K562 (cell line): ENCODE results near the gene RNF114. TPM values are rescaled to one million over a fixed set of nuclear protein-coding genes. Genes with fewer than 3 reads are reported as not detected.
"Not testable (repeated sequence)": the region's sequence is repeated elsewhere in the genome, so short reads cannot be mapped to it uniquely, and the experiment has no call there.

Source experiments
- ATAC-seq: fragments of 200-7000 bp; cut with Tn5 transposase; 3 replicates; pipeline ENCODE4 v1.9.1; 2020; ENCODE audit warnings: moderate library complexity
- BruUV-seq: library from RNA; stranded (reverse); fragments of 400-500 nt; replicated peaks from 2 replicates; lab custom pipeline; 2021; lab: Mats Ljungman, UMichigan
- CTCF ChIA-PET: fragments of 300-600 bp; formaldehyde crosslinking; extraction: SDS; loops from one replicate; lab custom pipeline; 2021; ENCODE audit warnings: low intra/inter-chr PET ratio; lab: Yijun Ruan, JAX
- POLR2A ChIA-PET: fragments of 300-600, 350-650 bp; sonication (Branson Sonifier 250); formaldehyde crosslinking; extraction: SDS; loops from one replicate; lab custom pipeline; 2021; ENCODE audit warnings: antibody characterized with exemption, inconsistent platforms; lab: Yijun Ruan, JAX
- DNase-seq, 4 experiments: peaks; one replicate each; pipeline versions ENCODE4 v3.0.0 to v3.0.0-alpha.2; 2011 to 2018; ENCODE audit warnings: low spot score in 3 of 4, mixed read lengths in 3 of 4; ENCODE audit errors: extremely low read depth in 1 of 4
- FAIRE-seq: peaks from 2 replicates; lab custom pipeline; 2011; peaks lifted over from hg19 to GRCh38; lab: Jason Lieb, UNC
- H2AFZ ChIP-seq: 2 replicates; pipeline ENCODE4 v1.6.0; 2011; ENCODE audit warnings: low read depth, low read length, control low read depth, inconsistent platforms
- H3K27ac ChIP-seq: fragments of 200-600 bp; 3 replicates; pipeline ENCODE4 v1.8.0; 2011; ENCODE audit warnings: low read depth, mild to moderate bottlenecking, control low read depth, inconsistent platforms, low read length, moderate library complexity, mixed read lengths; ENCODE audit errors: extremely low read depth
- H3K27me3 ChIP-seq, 2 experiments: fragments of 300-600 bp in 1 of 2; 2 replicates in 1 of 2; 3 replicates in 1 of 2; pipeline versions ENCODE4 v1.6.0 to v1.8.0; 2011; ENCODE audit warnings: inconsistent platforms in 2 of 2, low read length in 2 of 2, mild to moderate bottlenecking in 1 of 2, mixed read lengths in 1 of 2, moderate library complexity in 1 of 2; ENCODE audit not compliant: control insufficient read depth in 2 of 2, insufficient read depth in 2 of 2
- H3K36me3 ChIP-seq: fragments of 300-600 bp; 3 replicates; pipeline ENCODE4 v1.8.0; 2011; ENCODE audit warnings: mild to moderate bottlenecking, low read length, inconsistent platforms; ENCODE audit not compliant: control insufficient read depth, insufficient read depth
- H3K4me1 ChIP-seq, 2 experiments: fragments of 200-600 bp in 1 of 2; replicated peaks in 1 of 2; 2 replicates in 1 of 2; 3 replicates in 1 of 2; pipeline versions ENCODE4 v1.5.1 to v1.8.0; 2011; ENCODE audit warnings: inconsistent platforms in 2 of 2, low read length in 2 of 2, mild to moderate bottlenecking in 1 of 2, mixed read lengths in 1 of 2, moderate library complexity in 1 of 2; ENCODE audit not compliant: control insufficient read depth in 2 of 2, insufficient read depth in 2 of 2
- H3K4me2 ChIP-seq: 2 replicates; pipeline ENCODE4 v1.6.1; 2011; ENCODE audit warnings: low read length, control low read depth, inconsistent platforms, mixed read lengths; ENCODE audit not compliant: insufficient read depth
- H3K4me3 ChIP-seq: fragments of 200-600 bp; sonication (generic), shearing (Covaris generic); 2 replicates; pipeline ENCODE4 v1.5.1; 2016; ENCODE audit warnings: control low read depth, inconsistent platforms
- H3K79me2 ChIP-seq: fragments of 200-600 bp; 3 replicates; pipeline ENCODE4 v1.8.0; 2011; ENCODE audit warnings: low read length, inconsistent platforms; ENCODE audit not compliant: control insufficient read depth, insufficient read depth
- H3K9ac ChIP-seq, 2 experiments: 2 replicates each; pipeline versions ENCODE4 v1.6.0 to v1.6.1; 2011; ENCODE audit warnings: low read depth in 2 of 2, low read length in 2 of 2, control low read depth in 1 of 2, inconsistent platforms in 1 of 2, mild to moderate bottlenecking in 1 of 2, mixed read lengths in 1 of 2; ENCODE audit not compliant: insufficient read depth in 1 of 2
- H3K9me1 ChIP-seq: one replicate; pipeline ENCODE4 v1.6.0; 2011; ENCODE audit warnings: inconsistent platforms, mild to moderate bottlenecking, low read length, moderate library complexity; ENCODE audit not compliant: control insufficient read depth, insufficient read depth
- H3K9me3 ChIP-seq: replicated peaks from 2 replicates; pipeline ENCODE4 v1.5.1; 2011; ENCODE audit warnings: low read depth, low read length, inconsistent platforms; ENCODE audit not compliant: control insufficient read depth, insufficient read depth
- H4K20me1 ChIP-seq: replicated peaks from 2 replicates; pipeline ENCODE4 v1.6.1; 2011; ENCODE audit warnings: low read length, inconsistent platforms, mixed read lengths; ENCODE audit not compliant: control insufficient read depth, insufficient read depth
- BCOR ChIP-seq: fragments of 450-650 bp; IDR thresholded peaks from 2 replicates; pipeline ENCODE4 v1.6.1; 2016
- EGR1 ChIP-seq: fragments of 450-650 bp; conservative IDR thresholded peaks from 2 replicates; pipeline ENCODE4 v1.6.1; 2017; ENCODE audit warnings: mild to moderate bottlenecking
- KDM1A ChIP-seq, 2 experiments: fragments of 450-650 bp; IDR thresholded peaks; 2 replicates each; pipeline ENCODE4 v1.6.1; 2016; ENCODE audit warnings: mild to moderate bottlenecking in 2 of 2
- RBM15 ChIP-seq: fragments of 200-400 bp; formaldehyde crosslinking; IDR thresholded peaks from 2 replicates; pipeline ENCODE4 v1.6.1; 2018; ENCODE audit warnings: mild to moderate bottlenecking, low read length, moderate library complexity; ENCODE audit not compliant: insufficient read depth
- RBM25 ChIP-seq: fragments of 200-400 bp; formaldehyde crosslinking; IDR thresholded peaks from 2 replicates; pipeline ENCODE4 v1.6.1; 2018; ENCODE audit warnings: low read length, low read depth, moderate library complexity; ENCODE audit not compliant: severe bottlenecking
- ZFP36 ChIP-seq: fragments of 150-350 bp; IDR thresholded peaks from 2 replicates; pipeline ENCODE4 v1.6.1; 2018; ENCODE audit warnings: low read length, low read depth; ENCODE audit not compliant: partially characterized antibody
- WGBS: fragments of 100-300 bp; shearing (Covaris generic); methylation state at CpG from one replicate; pipeline ENCODE4 v1.1.6; 2016; ENCODE audit warnings: low coverage, mixed read lengths; ENCODE audit not compliant: insufficient coverage; ENCODE audit errors: missing lambda C conversion rate; 5-methylcytosine and 5-hydroxymethylcytosine counted together
- in situ Hi-C: fragments of 300-500 bp; cut with MboI; formaldehyde crosslinking; loops from 4 replicates; pipeline ENCODE4 v1.15.0; 2018; ENCODE audit warnings: inconsistent platforms, mixed read lengths
- intact Hi-C: fragments of 100-400 bp; cut with micrococcal nuclease; formaldehyde crosslinking; loops from 2 replicates; pipeline ENCODE4 v1.14.2; 2022
- polyA plus RNA-seq, 8 experiments: library from polyadenylated mRNA; depleted of rRNA in 4 of 8; stranded (reverse) in 5 of 8; unstranded in 3 of 8; fragments of >200 nt; fragmentation: Nextera tagmentation in 2 of 8; fragmentation: Illumina TruSeq in 1 of 8; extraction: Ambion mirVana in 2 of 8; extraction: Trizol in 1 of 8; gene quantifications; 2 replicates each; pipeline versions ENCODE4 v1.2.1 to v1.2.3, GENCODE V29; 2011 to 2014; ENCODE audit warnings: inconsistent platforms in 1 of 8, missing spikeins in 1 of 8
- total RNA-seq, 7 experiments: library from RNA; depleted of rRNA in 6 of 7; stranded (reverse); fragments of >200 nt in 6 of 7; fragmentation: Illumina TruSeq in 2 of 7; extraction: Trizol in 2 of 7; gene quantifications; 2 replicates each; pipeline versions ENCODE4 v1.2.1 to v1.2.3, GENCODE V29; 2011 to 2021; ENCODE audit warnings: low replicate concordance in 1 of 7

The RNF114 gene
- total and polyA plus RNA-seq, 9 of the 15 experiments (the other 6 are each of a cell fraction or from before 2014, with no cell fraction given): 38.6 to 111 (median 62.6) TPM

DNA sequence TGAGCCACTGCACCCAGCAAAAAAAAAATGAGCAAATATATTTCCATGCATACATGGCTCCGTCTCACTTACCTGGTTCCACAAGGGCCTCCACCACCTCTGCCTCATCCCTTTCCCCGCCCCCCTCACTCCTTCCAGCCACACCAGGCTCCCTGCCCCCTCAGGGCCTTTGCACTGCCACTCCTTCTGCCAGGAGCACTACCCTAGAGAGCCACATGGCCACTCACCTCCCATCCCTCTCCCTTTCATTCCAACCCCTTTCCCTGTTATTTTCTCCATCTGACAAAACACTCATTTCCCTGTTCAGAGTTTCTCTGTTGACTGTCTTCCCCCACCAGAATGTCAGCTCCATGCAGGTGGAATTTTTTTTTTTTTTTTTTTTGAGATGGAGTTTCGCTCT lies 59.4 kb downstream of the RNF114 start:
- TF ChIP-seq RBM15: no peak
- intact Hi-C loops: no loop called here
- Histone ChIP-seq H3K4me3 (no peak overlapping the region), H3K27ac (no peak overlapping the region), H2AFZ (no peak overlapping the region), H3K4me1 (peaks cover 4% of the 10 kb centered on the region in 2 experiments; a peak in 2 of 5 replicates), H3K27me3 (no peaks in the 10 kb centered on the region), H3K9ac (no peak overlapping the region), H3K79me2 (no peaks in the 10 kb centered on the region), H3K9me1 (no peaks in the 10 kb centered on the region), H3K9me3 (no peaks in the 10 kb centered on the region), H4K20me1 (no peaks in the 10 kb centered on the region), H3K36me3 (no peaks in the 10 kb centered on the region), H3K4me2 (no peak overlapping the region)
- DNase-seq (no peak), FAIRE-seq (no peak), ATAC-seq (no peak)
- POLR2A ChIA-PET: interaction anchor here (7.0 kb wide), 1 partner anchor 9 kb away, joined by 78 read pairs; no protein-coding TSS in a partner anchor
- CTCF ChIA-PET: no interaction called here
- no TSS peak for BruUV-seq
- 52% methylated on average over 2 of the region's 3 CpGs for WGBS
- in situ Hi-C loops: no loop called here

DNA sequence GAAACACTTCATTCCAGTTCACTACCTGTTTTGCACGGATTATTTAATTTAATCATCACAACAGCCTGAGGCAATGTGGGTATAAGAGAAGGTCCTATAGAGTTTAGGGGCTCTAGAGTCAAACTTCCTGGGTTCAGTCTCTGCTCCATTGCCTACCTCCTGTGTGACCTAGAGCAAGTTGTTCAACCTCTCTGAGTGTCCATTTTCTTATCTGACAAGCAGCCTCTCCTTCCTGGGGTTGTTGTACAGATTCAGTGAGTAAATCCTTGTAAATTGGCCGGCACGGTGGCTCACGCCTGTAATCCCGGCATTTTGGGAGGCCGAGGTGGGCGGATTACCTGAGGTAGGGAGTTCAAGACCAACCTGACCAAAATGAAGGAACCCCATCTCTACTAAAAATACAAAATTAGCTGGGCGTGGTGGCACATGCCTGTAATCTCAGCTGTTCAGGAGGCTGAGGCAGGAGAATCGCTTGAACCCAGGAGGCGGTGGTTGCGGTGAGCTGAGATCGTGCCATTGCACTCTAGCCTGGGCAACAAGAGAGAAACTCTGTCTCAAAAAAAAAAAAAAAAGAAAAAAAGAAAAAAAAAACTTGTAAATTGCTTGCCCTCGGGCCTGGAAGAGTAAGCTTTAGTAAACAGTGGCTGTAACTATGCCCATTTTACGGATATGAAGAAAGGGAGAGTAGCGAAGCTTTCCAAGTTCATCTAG lies 62.4 kb downstream of the RNF114 start:
- TF ChIP-seq ZFP36: peak; percentile 59
- TF ChIP-seq KDM1A (IDR thresholded peaks at IDR 0.05): peak; percentile 40 to 47; a peak in 1 of 4 replicates
- TF ChIP-seq BCOR: peak; percentile 66
- TF ChIP-seq RBM25: peak; percentile 71
- 0 out of 2 replicates have a peak, but pooled peaks have one; percentile 4 for TF ChIP-seq EGR1
- BruUV-seq, CTCF ChIA-PET, H3K4me1 ChIP-seq, H4K20me1 ChIP-seq, in situ Hi-C loops, H3K9me3 ChIP-seq, intact Hi-C loops, H3K4me3 ChIP-seq, H3K27me3 ChIP-seq, H3K4me2 ChIP-seq, H2AFZ ChIP-seq, H3K9ac ChIP-seq, H3K79me2 ChIP-seq, H3K9me1 ChIP-seq, ATAC-seq, H3K36me3 ChIP-seq, H3K27ac ChIP-seq, DNase-seq: not testable (repeated sequence)
- 45% methylated on average over 14 of the region's 15 CpGs for WGBS
- POLR2A ChIA-PET: interaction anchor here (7.0 kb wide), 1 partner anchor 12 kb away, joined by 78 read pairs; no protein-coding TSS in a partner anchor
- peak; percentile 54 for FAIRE-seq
